Stomach (tissue), 9 donors: ENCODE results near the gene BRSK2. TPM values are rescaled to one million over a fixed set of nuclear protein-coding genes. Genes with fewer than 3 reads are reported as not detected.

Experiments used
- DNase-seq, 2 donors: peaks; one replicate each; pipeline versions ENCODE4 v3.0.0 to v3.0.0-alpha.2; 2013 to 2019
- H3K27ac ChIP-seq, 5 donors: fragments of 200-600 bp in 4 of 5; sonication (generic) in 4 of 5; one replicate each; pipeline ENCODE4 v1.5.1; 2013 to 2019; ENCODE audit warnings: mild to moderate bottlenecking in 1 of 5, moderate library complexity in 1 of 5
- H3K27me3 ChIP-seq, 3 donors: fragments of 200-600 bp; sonication (generic); one replicate each; pipeline ENCODE4 v1.5.1; 2017 to 2019; ENCODE audit warnings: mixed run types in 1 of 3
- H3K36me3 ChIP-seq, 4 donors: fragments of 200-600 bp; sonication (generic); 1 replicate in 3 of 4; 2 replicates in 1 of 4; pipeline ENCODE4 v1.5.1; 2016 to 2019
- H3K4me1 ChIP-seq, 4 donors: fragments of 200-600 bp; sonication (generic); one replicate each; pipeline ENCODE4 v1.5.1; 2016 to 2019
- H3K4me3 ChIP-seq, 4 donors: fragments of 200-600 bp; sonication (generic) in 3 of 4; one replicate each; pipeline ENCODE4 v1.5.1; 2016 to 2019; ENCODE audit warnings: mild to moderate bottlenecking in 1 of 4
- H3K9me3 ChIP-seq, 4 donors: fragments of 200-600 bp; sonication (generic); one replicate each; pipeline ENCODE4 v1.5.1; 2016 to 2019
- CTCF ChIP-seq, 7 experiments: fragments of 450-650 bp in 4 of 7; fragments of 200-600 bp in 3 of 7; sonication (generic) in 3 of 7; IDR thresholded peaks; one replicate each; pipeline ENCODE4 v1.5.1; 2016 to 2019; ENCODE audit warnings: antibody characterized with exemption in 7 of 7, control low read depth in 2 of 7, mild to moderate bottlenecking in 1 of 7
- EP300 ChIP-seq: sonication (generic); formaldehyde crosslinking; IDR thresholded peaks from one replicate; pipeline ENCODE4 v1.6.1; 2017; ENCODE audit warnings: antibody characterized with exemption
- POLR2A ChIP-seq, 4 donors: fragments of 450-650 bp; IDR thresholded peaks; one replicate each; pipeline ENCODE4 v1.6.1; 2016; ENCODE audit warnings: antibody characterized with exemption in 4 of 4, control low read depth in 2 of 4, mild to moderate bottlenecking in 1 of 4, moderate library complexity in 1 of 4
- POLR2AphosphoS5 ChIP-seq, 3 donors: sonication (generic); formaldehyde crosslinking; IDR thresholded peaks; one replicate each; pipeline ENCODE4 v1.6.1; 2016; ENCODE audit warnings: antibody characterized with exemption in 3 of 3
- WGBS, 5 donors: extraction: QIAGEN DNeasy Blood & Tissue Kit in 3 of 5; methylation state at CpG; one replicate each; pipeline versions ENCODE4 v1.1.5 to v1.1.7; 2013 to 2018; 5-methylcytosine and 5-hydroxymethylcytosine counted together
- intact Hi-C: fragments of 100-400 bp; cut with DNase I; formaldehyde crosslinking; loops from one replicate; pipeline ENCODE4 v1.15.1; 2023; ENCODE audit warnings: low total_unique reads
- polyA plus RNA-seq, 3 donors: library from polyadenylated mRNA; stranded (reverse); fragments of 200-250 nt; gene quantifications; one replicate each; pipeline ENCODE4 v1.2.3, GENCODE V29; 2013
- total RNA-seq, 5 donors: library from RNA; depleted of rRNA; stranded (reverse); fragments of >200 nt; gene quantifications; one replicate each; pipeline versions ENCODE4 v1.1.0 to v1.2.3, GENCODE V29; 2014 to 2016
- donor health status: healthy with polysubstance abuse.
- donor health status: Bipolar disorder and iron deficiency.
- donor health status: healthy.

Gene BRSK2
- total and polyA plus RNA-seq, 8 donors = 1.8 to 6.9 (median 1.8) TPM; not detected in 3

- TF ChIP-seq POLR2AphosphoS5 (IDR thresholded peaks at IDR 0.05) = no peak
- no peak for TF ChIP-seq CTCF (IDR thresholded peaks at IDR 0.05)
- TF ChIP-seq EP300 = no peak
- no peak for TF ChIP-seq POLR2A (IDR thresholded peaks at IDR 0.05)
- H3K27me3 ChIP-seq = no peaks in the 10 kb centered on the region
- no peaks in the 10 kb centered on the region for H3K9me3 ChIP-seq
- peaks cover 63 to 78% (median 73%) of the 10 kb centered on the region in 4 donors for H3K4me1 ChIP-seq
- peaks cover 0 to 3% (median under 1%) of the 10 kb centered on the region in 4 donors for H3K36me3 ChIP-seq
- H3K27ac ChIP-seq = peak overlapping the region in 4 of 5 donors; percentile 65 to 84 (median 77)
- peak overlapping the region in 1 of 4 donors; percentile 39 for H3K4me3 ChIP-seq
- intact Hi-C loops = no loop called here
- 64 to 74% (median 71%) methylated on average over 11 to 21 of the region's 21 CpGs for WGBS, 5 donors
- no peak for DNase-seq
These were observed 97.5 kb downstream of the BRSK2 start for GRCh38 chr11:1487091-1487850.

GRCh38 chr11:1487851-1488574 lies 98.3 kb downstream of the BRSK2 start:
- no peak for TF ChIP-seq EP300
- peak in 1 of 7 experiments; percentile 9 for TF ChIP-seq CTCF (IDR thresholded peaks at IDR 0.05)
- TF ChIP-seq POLR2A (IDR thresholded peaks at IDR 0.05) = no peak
- Histone ChIP-seq H3K4me3 (peak overlapping the region in 1 of 4 donors; percentile 13), H3K27me3 (no peaks in the 10 kb centered on the region), H3K27ac (peak overlapping the region in 4 of 5 donors; percentile 65 to 84 (median 77)), H3K36me3 (no peaks in the 10 kb centered on the region), H3K9me3 (no peaks in the 10 kb centered on the region), H3K4me1 (peaks cover 57 to 78% (median 69%) of the 10 kb centered on the region in 4 donors)
- intact Hi-C loops = no loop called here
- peak; percentile 36 to 45 for DNase-seq
- 66 to 76% (median 73%) methylated on average over 18 to 23 of the region's 23 CpGs for WGBS, 5 donors

- TF ChIP-seq POLR2AphosphoS5 (IDR thresholded peaks at IDR 0.05) = no peak
- TF ChIP-seq EP300 = no peak
- TF ChIP-seq CTCF (IDR thresholded peaks at IDR 0.05) = no peak
- TF ChIP-seq POLR2A (IDR thresholded peaks at IDR 0.05) = no peak
- Histone ChIP-seq H3K27me3 (no peaks in the 10 kb centered on the region), H3K9me3 (no peaks in the 10 kb centered on the region), H3K36me3 (no peaks in the 10 kb centered on the region), H3K27ac (peak overlapping the region in 3 of 5 donors; percentile 70 to 84 (median 84)), H3K4me3 (no peak overlapping the region), H3K4me1 (peaks cover 50 to 78% (median 64%) of the 10 kb centered on the region in 4 donors)
- DNase-seq = no peak
- 71 to 86% (median 82%) methylated on average over 20 of the region's 20 CpGs for WGBS, 5 donors
- intact Hi-C loops = no loop called here
These were observed 98.9 kb downstream of the BRSK2 start for GRCh38 chr11:1488575-1489180.

GRCh38 chr11:1490651-1491050 lies 100.9 kb downstream of the BRSK2 start:
- no peaks in the 10 kb centered on the region for H3K27me3 ChIP-seq
- H3K27ac ChIP-seq = no peak overlapping the region
- H3K9me3 ChIP-seq = no peaks in the 10 kb centered on the region
- DNase-seq = no peak
- intact Hi-C loops = no loop called here
- peaks cover 33 to 63% (median 52%) of the 10 kb centered on the region in 4 donors for H3K4me1 ChIP-seq
- 79 to 89% (median 82%) methylated on average over 7 of the region's 7 CpGs for WGBS, 5 donors
- no peak overlapping the region for H3K4me3 ChIP-seq
- H3K36me3 ChIP-seq = no peaks in the 10 kb centered on the region
- TF ChIP-seq POLR2AphosphoS5 (IDR thresholded peaks at IDR 0.05) (no peak), CTCF (IDR thresholded peaks at IDR 0.05) (no peak), EP300 (no peak), POLR2A (IDR thresholded peaks at IDR 0.05) (no peak)
